H1 (cell line): ENCODE results near the gene ZNF845. TPM values are rescaled to one million over a fixed set of nuclear protein-coding genes. Genes with fewer than 3 reads are reported as not detected.
"Not testable (repeated sequence)": the region's sequence is repeated elsewhere in the genome, so short reads cannot be mapped to it uniquely, and the experiment has no call there.

Experiments
- CTCF ChIA-PET: fragments of 300-600 bp; sonication (Branson Sonifier 250); formaldehyde crosslinking; loops from one replicate; lab custom pipeline; 2021; ENCODE audit not compliant: partially characterized antibody; lab: Charles Lee
- POLR2A ChIA-PET: fragments of 300-600 bp; sonication (Branson Sonifier 250); formaldehyde crosslinking; loops from one replicate; lab custom pipeline; 2021; ENCODE audit warnings: inconsistent platforms; ENCODE audit not compliant: partially characterized antibody; lab: Charles Lee
- DNase-seq, 2 experiments: peaks; one replicate each; pipeline versions ENCODE4 v3.0.0 to v3.0.0-alpha.2; 2010 to 2022; ENCODE audit warnings: low spot score in 2 of 2, low read depth in 1 of 2, mixed read lengths in 1 of 2
- FAIRE-seq: peaks from 2 replicates; lab custom pipeline; 2011; peaks lifted over from hg19 to GRCh38; lab: Jason Lieb, UNC
- H2AFZ ChIP-seq: 2 replicates; pipeline ENCODE4 v1.8.1; 2012; ENCODE audit warnings: low read length, inconsistent platforms
- H2AK5ac ChIP-seq: 2 replicates; pipeline ENCODE4 v1.6.1; 2013; ENCODE audit warnings: low read depth, low read length
- H2BK120ac ChIP-seq: replicated peaks from 2 replicates; pipeline ENCODE3; 2013; ENCODE audit warnings: low read depth, low read length, inconsistent platforms
- H2BK12ac ChIP-seq: 2 replicates; pipeline ENCODE4 v1.6.1; 2013; ENCODE audit warnings: low read depth, low read length
- H2BK15ac ChIP-seq: 2 replicates; pipeline ENCODE4 v1.6.1; 2013; ENCODE audit warnings: low read length
- H2BK20ac ChIP-seq: 2 replicates; pipeline ENCODE4 v1.6.1; 2013; ENCODE audit warnings: low read length
- H2BK5ac ChIP-seq: 2 replicates; pipeline ENCODE4 v1.6.1; 2013; ENCODE audit warnings: low read depth, low read length
- H3K14ac ChIP-seq: 2 replicates; pipeline ENCODE4 v1.6.1; 2013; ENCODE audit warnings: inconsistent platforms; ENCODE audit not compliant: insufficient read length
- H3K18ac ChIP-seq: 2 replicates; pipeline ENCODE4 v1.6.1; 2013; ENCODE audit warnings: low read length; ENCODE audit errors: extremely low read depth
- H3K23ac ChIP-seq: 2 replicates; pipeline ENCODE4 v1.6.1; 2013; ENCODE audit warnings: inconsistent platforms; ENCODE audit not compliant: insufficient read length
- H3K23me2 ChIP-seq: 2 replicates; pipeline ENCODE4 v1.6.1; 2013; ENCODE audit warnings: low read depth, low read length
- H3K27ac ChIP-seq: 2 replicates; pipeline ENCODE4 v1.6.1; 2011; ENCODE audit warnings: low read depth, low read length, inconsistent platforms
- H3K27me3 ChIP-seq, 4 experiments: replicated peaks in 1 of 4; 1 replicate in 1 of 4; 2 replicates in 3 of 4; pipeline versions ENCODE4 v1.6.1 to v1.8.1; 2011 to 2013; ENCODE audit warnings: low read length in 3 of 4, mild to moderate bottlenecking in 3 of 4, inconsistent platforms in 2 of 4, mixed read lengths in 2 of 4, moderate library complexity in 1 of 4; ENCODE audit not compliant: control insufficient read depth in 3 of 4, insufficient read depth in 3 of 4; ENCODE audit errors: extremely low read depth in 1 of 4
- H3K36me3 ChIP-seq, 4 experiments: 2 replicates each; pipeline versions ENCODE4 v1.6.1 to v1.8.1; 2011 to 2013; ENCODE audit warnings: mild to moderate bottlenecking in 4 of 4, low read length in 3 of 4, moderate library complexity in 2 of 4, control low read depth in 1 of 4, inconsistent platforms in 1 of 4; ENCODE audit not compliant: insufficient read depth in 4 of 4, control insufficient read depth in 2 of 4
- H3K4ac ChIP-seq: replicated peaks from 2 replicates; pipeline ENCODE3; 2013; ENCODE audit warnings: low read length, low read depth, mixed read lengths, inconsistent platforms; ENCODE audit not compliant: insufficient read length
- H3K4me1 ChIP-seq, 4 experiments: replicated peaks in 1 of 4; 1 replicate in 1 of 4; 2 replicates in 3 of 4; pipeline versions ENCODE4 v1.6.1 to v1.8.1; 2011 to 2013; ENCODE audit warnings: low read length in 3 of 4, inconsistent platforms in 2 of 4, mixed read lengths in 1 of 4; ENCODE audit not compliant: insufficient read depth in 4 of 4, control insufficient read depth in 3 of 4
- H3K4me2 ChIP-seq, 2 experiments: 2 replicates each; pipeline versions ENCODE4 v1.6.1 to v1.8.1; 2011 to 2013; ENCODE audit warnings: low read depth in 2 of 2, low read length in 2 of 2, control low read depth in 1 of 2, inconsistent platforms in 1 of 2, mild to moderate bottlenecking in 1 of 2; ENCODE audit not compliant: insufficient read depth in 1 of 2
- H3K4me3 ChIP-seq, 4 experiments: fragments of 200-600, 300-600 bp in 1 of 4; sonication (generic), shearing (Covaris generic), sonication (Bioruptor Twin) in 1 of 4; 2 replicates each; pipeline versions ENCODE4 v1.5.1 to v1.8.1; 2011 to 2016; ENCODE audit warnings: low read length in 4 of 4, low read depth in 3 of 4, control low read depth in 2 of 4, inconsistent platforms in 2 of 4, mild to moderate bottlenecking in 2 of 4, mixed read lengths in 1 of 4, moderate library complexity in 1 of 4; ENCODE audit not compliant: insufficient read depth in 2 of 4; ENCODE audit errors: extremely low read depth in 1 of 4
- H3K56ac ChIP-seq: replicated peaks from 2 replicates; pipeline ENCODE3; 2013; ENCODE audit warnings: low read depth, mild to moderate bottlenecking, mixed read lengths, low read length, inconsistent platforms; ENCODE audit not compliant: insufficient read length
- H3K79me1 ChIP-seq: 2 replicates; pipeline ENCODE4 v1.6.1; 2013; ENCODE audit warnings: low read depth, low read length, control low read depth
- H3K79me2 ChIP-seq, 2 experiments: 2 replicates each; pipeline versions ENCODE4 v1.6.1 to v1.8.1; 2012 to 2013; ENCODE audit warnings: low read length in 2 of 2, mild to moderate bottlenecking in 2 of 2, inconsistent platforms in 1 of 2; ENCODE audit not compliant: insufficient read depth in 2 of 2, control insufficient read depth in 1 of 2
- H3K9ac ChIP-seq, 4 experiments: replicated peaks in 1 of 4; 1 replicate in 1 of 4; 2 replicates in 3 of 4; pipeline versions ENCODE4 v1.6.1 to v1.8.1; 2011 to 2013; ENCODE audit warnings: low read depth in 3 of 4, low read length in 3 of 4, control low read depth in 2 of 4, mild to moderate bottlenecking in 2 of 4, moderate library complexity in 2 of 4, inconsistent platforms in 1 of 4; ENCODE audit errors: extremely low read depth in 1 of 4
- H3K9me3 ChIP-seq, 2 experiments: 2 replicates each; pipeline versions ENCODE4 v1.6.1 to v1.8.1; 2012 to 2013; ENCODE audit warnings: mild to moderate bottlenecking in 2 of 2, moderate library complexity in 2 of 2, control low read depth in 1 of 2, inconsistent platforms in 1 of 2, low read depth in 1 of 2, low read length in 1 of 2, mixed read lengths in 1 of 2; ENCODE audit not compliant: insufficient read depth in 2 of 2
- H4K20me1 ChIP-seq, 2 experiments: replicated peaks in 1 of 2; 2 replicates each; pipeline versions ENCODE3 to v1.8.1; 2011 to 2013; ENCODE audit warnings: inconsistent platforms in 2 of 2, low read length in 2 of 2, mild to moderate bottlenecking in 1 of 2; ENCODE audit not compliant: insufficient read depth in 2 of 2, control insufficient read depth in 1 of 2
- H4K5ac ChIP-seq: 2 replicates; pipeline ENCODE4 v1.6.1; 2013; ENCODE audit warnings: low read length, low read depth, mixed read lengths, inconsistent platforms; ENCODE audit not compliant: insufficient read length
- H4K8ac ChIP-seq: 2 replicates; pipeline ENCODE4 v1.8.0; 2013; ENCODE audit warnings: mild to moderate bottlenecking, moderate library complexity, low read length, inconsistent platforms; ENCODE audit not compliant: insufficient read depth; ENCODE audit errors: extremely low read depth
- H4K91ac ChIP-seq: replicated peaks from 2 replicates; pipeline ENCODE3; 2013; ENCODE audit warnings: low read length, mixed read lengths, inconsistent platforms; ENCODE audit not compliant: insufficient read length
- WGBS, 2 experiments: shearing (Covaris generic) in 1 of 2; methylation state at CpG; one replicate each; pipeline versions ENCODE4 v1.1.6 to v1.1.7; 2013 to 2015; ENCODE audit warnings: low lambda C conversion rate in 2 of 2, mixed read lengths in 2 of 2, inconsistent platforms in 1 of 2, low coverage in 1 of 2, missing lambda C conversion rate in 1 of 2; ENCODE audit not compliant: insufficient replicate concordance in 2 of 2, insufficient coverage in 1 of 2, insufficient read length in 1 of 2; ENCODE audit errors: extremely low coverage in 1 of 2, missing lambda C conversion rate in 1 of 2; 5-methylcytosine and 5-hydroxymethylcytosine counted together
- polyA plus RNA-seq, 7 experiments: library from polyadenylated mRNA; depleted of rRNA in 3 of 7; stranded (reverse) in 5 of 7; unstranded in 2 of 7; fragments of >200 nt in 5 of 7; fragments of 200-250 nt in 2 of 7; gene quantifications; 1 replicate in 5 of 7; 2 replicates in 1 of 7; 4 replicates in 1 of 7; pipeline versions ENCODE4 v1.2.1 to v1.2.3, GENCODE V29; 2011 to 2013; ENCODE audit warnings: missing spikeins in 2 of 7, mixed read lengths in 2 of 7
- total RNA-seq: library from RNA; stranded (reverse); fragmentation: NEBNext Ultra II Directional; extraction: Animal tissue kit (Norgen Biotek cat#: 25700); gene quantifications from 2 replicates; pipeline ENCODE4 v1.2.1, GENCODE V29; 2021

The ZNF845 gene
- total and polyA plus RNA-seq, 2 of the 8 experiments (the other 6 are each of a cell fraction or from before 2014, with no cell fraction given), result 3.6 to 22.5 TPM

- H3K4me1 ChIP-seq, DNase-seq, FAIRE-seq, H4K8ac ChIP-seq, H4K20me1 ChIP-seq, H2BK12ac ChIP-seq, H3K23me2 ChIP-seq, H3K27me3 ChIP-seq, H3K56ac ChIP-seq, H2BK20ac ChIP-seq, H3K14ac ChIP-seq, H3K4me3 ChIP-seq, H2AK5ac ChIP-seq, H4K91ac ChIP-seq, H3K23ac ChIP-seq, H3K79me1 ChIP-seq, H3K4ac ChIP-seq, H3K27ac ChIP-seq, H3K79me2 ChIP-seq, H2BK5ac ChIP-seq, H4K5ac ChIP-seq, H3K18ac ChIP-seq, H3K4me2 ChIP-seq, H3K9ac ChIP-seq, H2BK15ac ChIP-seq, H2BK120ac ChIP-seq, H2AFZ ChIP-seq: not testable (repeated sequence)
- ChIA-PET CTCF (interaction anchor here (0.7 kb wide), 1 partner anchor 682 kb away, joined by 5 read pairs; no protein-coding TSS in a partner anchor), POLR2A (interaction anchor here (1.3 kb wide), 1 partner anchor 34 kb away, joined by 3 read pairs; no protein-coding TSS in a partner anchor)
- H3K36me3 ChIP-seq, result peaks cover 0 to 62% (median 28%) of the 10 kb centered on the region in 4 experiments; a peak in 6 of 8 replicates
- WGBS, 2 experiments, result 82% methylated on average over 4 of the region's 4 CpGs; no CpG with 5 or more reads in 1 of the 2 experiments
- peaks cover 2 to 16% of the 10 kb centered on the region in 2 experiments; a peak in 3 of 4 replicates for H3K9me3 ChIP-seq
Observed at GRCh38 chr19:53344403-53344802, 10.9 kb downstream of the ZNF845 start.
